MM.1S (cell line): ENCODE results near the gene CITED4.

Source experiments
- DNase-seq: peaks from one replicate; pipeline ENCODE4 v3.0.0-alpha.2; 2015
- H2AFZ ChIP-seq: fragments of 300-600 bp; sonication (generic); 2 replicates; pipeline ENCODE4 v1.6.0; 2016; ENCODE audit warnings: antibody characterized with exemption, low read length
- H3F3A ChIP-seq: fragments of 300-600 bp; sonication (generic); 2 replicates; pipeline ENCODE4 v1.6.1; 2016; ENCODE audit warnings: mild to moderate bottlenecking, antibody characterized with exemption, low read length, moderate library complexity, mixed read lengths; ENCODE audit not compliant: insufficient read depth
- H3K27ac ChIP-seq: fragments of 300-600 bp; sonication (generic); 2 replicates; pipeline ENCODE4 v1.5.1; 2016; ENCODE audit warnings: mild to moderate bottlenecking, low read length
- H3K27me3 ChIP-seq: fragments of 300-600 bp; sonication (generic); replicated peaks from 2 replicates; pipeline ENCODE4 v1.6.0; 2016; ENCODE audit warnings: low read length; ENCODE audit not compliant: insufficient read depth
- H3K36me3 ChIP-seq: fragments of 300-600 bp; sonication (generic); replicated peaks from 2 replicates; pipeline ENCODE4 v1.6.1; 2016; ENCODE audit warnings: mild to moderate bottlenecking, low read length, mixed read lengths; ENCODE audit not compliant: insufficient read depth
- H3K4me1 ChIP-seq: fragments of 300-600 bp; sonication (generic); 2 replicates; pipeline ENCODE4 v1.6.1; 2016; ENCODE audit warnings: low read length, mixed read lengths
- H3K4me2 ChIP-seq: fragments of 300-600 bp; sonication (generic); 2 replicates; pipeline ENCODE4 v1.6.0; 2016; ENCODE audit warnings: low read depth, low read length
- H3K4me3 ChIP-seq: fragments of 300-600 bp; sonication (generic); 2 replicates; pipeline ENCODE4 v1.5.1; 2016; ENCODE audit warnings: low read length, mixed read lengths
- H3K79me2 ChIP-seq: fragments of 300-600 bp; sonication (generic); 2 replicates; pipeline ENCODE4 v1.6.1; 2016; ENCODE audit warnings: mixed run types, low read length, mixed read lengths
- H3K9ac ChIP-seq: fragments of 300-600 bp; sonication (generic); 2 replicates; pipeline ENCODE4 v1.6.1; 2016; ENCODE audit warnings: low read length, mixed read lengths
- H3K9me2 ChIP-seq: fragments of 300-600 bp; sonication (generic); replicated peaks from 2 replicates; pipeline ENCODE4 v1.6.1; 2016; ENCODE audit warnings: mild to moderate bottlenecking, low read length, mixed read lengths; ENCODE audit not compliant: insufficient read depth
- H3K9me3 ChIP-seq: fragments of 300-600 bp; sonication (generic); replicated peaks from 2 replicates; pipeline ENCODE4 v1.6.1; 2016; ENCODE audit warnings: mild to moderate bottlenecking, low read length, mixed read lengths; ENCODE audit not compliant: insufficient read depth
- H4K20me1 ChIP-seq: fragments of 300-600 bp; sonication (generic); 2 replicates; pipeline ENCODE4 v1.6.1; 2016; ENCODE audit warnings: mild to moderate bottlenecking, low read length, moderate library complexity, mixed read lengths; ENCODE audit not compliant: insufficient read depth
- EZH2 ChIP-seq: fragments of 300-600 bp; sonication (generic); optimal IDR thresholded peaks from 2 replicates; pipeline ENCODE3; 2017; ENCODE audit warnings: low read depth, mild to moderate bottlenecking, antibody characterized with exemption, low read length, mixed read lengths
- EZH2phosphoT487 ChIP-seq: fragments of 300-600 bp; sonication (generic); IDR thresholded peaks from 2 replicates; pipeline ENCODE4 v1.6.1; 2018; ENCODE audit warnings: antibody characterized with exemption, low read length
- TF ChIP-seq, protein P1 (sequence below): fragments of 300-600 bp; sonication (generic); IDR thresholded peaks from 2 replicates; pipeline ENCODE4 v1.5.1; 2016; ENCODE audit warnings: antibody characterized with exemption, low read length, mixed read lengths

CITED4 gene

DNA sequence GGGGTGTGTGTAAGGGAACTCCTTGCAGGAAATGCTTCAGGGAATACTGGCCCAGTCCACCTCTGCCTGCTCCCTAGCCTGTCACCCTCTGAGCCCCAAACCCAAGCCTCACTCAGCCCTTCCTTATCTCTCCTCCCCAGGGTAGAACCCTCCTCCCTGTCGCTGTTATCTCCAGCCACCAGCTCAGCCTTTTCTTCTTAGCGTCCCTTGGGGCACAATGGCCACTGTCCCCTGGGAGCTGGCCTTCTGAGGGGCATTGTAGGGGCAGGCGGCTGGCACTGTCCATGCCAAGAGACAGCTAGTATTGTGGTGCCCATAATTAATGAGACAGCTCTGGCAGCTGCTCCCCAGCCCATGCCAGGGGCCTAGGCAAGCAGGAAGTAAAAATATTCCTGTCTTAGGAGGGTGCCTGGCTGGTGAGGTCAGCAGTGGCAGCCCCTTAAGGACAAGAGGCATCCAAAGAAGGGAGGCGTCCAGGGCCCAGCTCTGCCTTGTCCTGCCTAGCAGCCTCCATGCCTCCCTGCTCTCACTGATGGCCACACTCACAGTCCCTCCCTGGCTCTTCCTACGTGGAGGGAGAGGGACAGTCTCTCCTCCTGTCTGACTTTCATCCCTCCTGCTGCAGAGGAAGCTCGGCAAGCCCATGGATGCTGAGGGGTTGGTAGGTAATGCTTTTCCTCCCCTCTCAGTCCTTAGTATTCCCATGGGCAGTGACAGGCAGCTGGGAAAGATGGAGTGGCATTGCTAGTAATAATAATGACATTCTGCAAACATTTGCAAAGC is 41.1 kb downstream of the CITED4 start:
- no peaks in the 10 kb centered on the region for H3K4me1 ChIP-seq

DNA sequence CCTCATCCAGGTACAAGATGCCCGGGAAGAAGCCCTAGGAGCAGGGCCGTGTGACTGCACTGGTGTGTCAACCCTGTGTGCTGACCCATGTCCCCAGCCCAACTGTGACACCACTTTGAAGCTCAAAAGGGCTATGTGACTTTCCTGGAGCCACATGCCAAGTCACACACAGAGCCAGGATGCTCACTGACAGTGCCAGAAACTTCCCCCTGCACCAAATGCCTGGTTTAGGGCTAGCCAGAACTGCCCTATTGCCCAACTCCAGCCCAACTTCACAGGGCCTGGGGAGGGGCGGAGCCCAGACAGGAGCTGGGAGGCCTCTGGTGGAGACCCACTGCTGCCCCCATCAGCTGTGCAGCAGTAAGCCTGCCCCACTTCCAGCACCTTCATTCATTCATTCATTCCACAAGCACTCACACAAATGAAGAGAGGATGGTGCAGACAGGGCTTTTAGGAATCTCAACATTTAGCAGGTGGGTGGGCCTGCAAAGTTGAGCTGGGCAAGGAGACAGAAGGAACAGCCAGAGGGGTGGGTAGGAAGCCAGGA is 41.8 kb downstream of the CITED4 start:
- Histone ChIP-seq H3K9me3 (no peaks in the 10 kb centered on the region), H3K9me2 (no peaks in the 10 kb centered on the region), H3K79me2 (no peaks in the 10 kb centered on the region), H3K4me2 (no peak overlapping the region), H3K4me3 (no peak overlapping the region), H3F3A (no peaks in the 10 kb centered on the region), H3K36me3 (no peaks in the 10 kb centered on the region), H3K9ac (no peak overlapping the region), H3K27me3 (peaks cover 7% of the 10 kb centered on the region; the same call in 1 of the 2 replicates), H4K20me1 (no peaks in the 10 kb centered on the region), H2AFZ (no peak overlapping the region), H3K27ac (no peak overlapping the region), H3K4me1 (no peaks in the 10 kb centered on the region)
- TF ChIP-seq EZH2phosphoT487 (no peak), EZH2 (no peak)
- TF ChIP-seq, protein P1, sequence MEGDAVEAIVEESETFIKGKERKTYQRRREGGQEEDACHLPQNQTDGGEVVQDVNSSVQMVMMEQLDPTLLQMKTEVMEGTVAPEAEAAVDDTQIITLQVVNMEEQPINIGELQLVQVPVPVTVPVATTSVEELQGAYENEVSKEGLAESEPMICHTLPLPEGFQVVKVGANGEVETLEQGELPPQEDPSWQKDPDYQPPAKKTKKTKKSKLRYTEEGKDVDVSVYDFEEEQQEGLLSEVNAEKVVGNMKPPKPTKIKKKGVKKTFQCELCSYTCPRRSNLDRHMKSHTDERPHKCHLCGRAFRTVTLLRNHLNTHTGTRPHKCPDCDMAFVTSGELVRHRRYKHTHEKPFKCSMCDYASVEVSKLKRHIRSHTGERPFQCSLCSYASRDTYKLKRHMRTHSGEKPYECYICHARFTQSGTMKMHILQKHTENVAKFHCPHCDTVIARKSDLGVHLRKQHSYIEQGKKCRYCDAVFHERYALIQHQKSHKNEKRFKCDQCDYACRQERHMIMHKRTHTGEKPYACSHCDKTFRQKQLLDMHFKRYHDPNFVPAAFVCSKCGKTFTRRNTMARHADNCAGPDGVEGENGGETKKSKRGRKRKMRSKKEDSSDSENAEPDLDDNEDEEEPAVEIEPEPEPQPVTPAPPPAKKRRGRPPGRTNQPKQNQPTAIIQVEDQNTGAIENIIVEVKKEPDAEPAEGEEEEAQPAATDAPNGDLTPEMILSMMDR = no peak
- DNase-seq = no peak

More for the DNA sequence above, 41.1 kb downstream of the CITED4 start:
- Histone ChIP-seq H3K9me3 (no peaks in the 10 kb centered on the region), H2AFZ (no peak overlapping the region), H3K9ac (no peak overlapping the region), H3K9me2 (no peaks in the 10 kb centered on the region), H4K20me1 (no peaks in the 10 kb centered on the region), H3K36me3 (no peaks in the 10 kb centered on the region), H3K27ac (no peak overlapping the region), H3K4me2 (no peak overlapping the region), H3K4me3 (no peak overlapping the region), H3F3A (no peaks in the 10 kb centered on the region), H3K79me2 (no peaks in the 10 kb centered on the region), H3K27me3 (no peaks in the 10 kb centered on the region; the same call in 1 of the 2 replicates)
- DNase-seq = no peak
- TF ChIP-seq EZH2phosphoT487 (no peak), EZH2 (no peak)
- TF ChIP-seq, protein P1 = no peak

DNA sequence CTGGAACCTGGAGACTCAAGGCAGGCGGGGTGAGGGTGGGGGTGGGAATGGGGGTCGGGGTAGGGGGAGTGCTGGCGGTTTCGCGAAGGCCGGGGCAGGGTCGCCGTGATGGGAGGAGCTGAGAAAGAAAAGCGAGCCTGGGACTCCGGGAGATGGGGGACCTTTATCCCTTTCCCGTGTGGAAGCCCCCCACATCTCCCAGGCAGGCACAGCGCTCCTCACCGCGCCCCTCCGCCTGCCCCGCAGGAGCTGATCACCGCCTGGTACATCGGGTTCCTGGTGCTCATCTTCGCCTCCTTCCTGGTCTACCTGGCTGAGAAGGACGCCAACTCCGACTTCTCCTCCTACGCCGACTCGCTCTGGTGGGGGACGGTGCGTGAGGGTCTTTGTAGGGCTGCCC is 43.1 kb downstream of the CITED4 start:
- Histone ChIP-seq H3K27me3 (peaks cover 8% of the 10 kb centered on the region; the same call in 1 of the 2 replicates), H3K9me2 (no peaks in the 10 kb centered on the region), H3F3A (no peaks in the 10 kb centered on the region), H2AFZ (no peak overlapping the region), H3K27ac (no peak overlapping the region), H4K20me1 (no peaks in the 10 kb centered on the region), H3K4me1 (no peaks in the 10 kb centered on the region), H3K79me2 (no peaks in the 10 kb centered on the region), H3K9me3 (no peaks in the 10 kb centered on the region), H3K9ac (no peak overlapping the region), H3K4me2 (no peak overlapping the region), H3K4me3 (no peak overlapping the region), H3K36me3 (no peaks in the 10 kb centered on the region)
- DNase-seq = no peak
- no peak for TF ChIP-seq EZH2phosphoT487
- no peak for TF ChIP-seq EZH2
- TF ChIP-seq, protein P1 = no peak
